Lower lobe of right lung (tissue), 1 donor: ENCODE measurements around the gene OR51M1. TPM values are rescaled to one million over a fixed set of nuclear protein-coding genes. Genes with fewer than 3 reads are reported as not detected.

Source experiments
- total RNA-seq: library from RNA; stranded (reverse); fragmentation: NEBNext Ultra II Directional; extraction: Animal tissue kit (Norgen Biotek cat#: 25700); gene quantifications from one replicate; pipeline ENCODE4 v1.2.1, GENCODE V29; 2021
- donor health status: DM: no; HTN: yes; CAD: no; lungs with severe emphysema.

Gene OR51M1
- total RNA-seq, 1 donor from 2014 or later = not detected

Other genes with a start within 250 kb of the OR51M1 start
- not detected for gene OR52A5, start 245.5 kb upstream of the OR51M1 start, total RNA-seq
- gene OR52A1, start 229.1 kb upstream of the OR51M1 start, total RNA-seq = not detected
- not detected for gene OR51V1, start 183.1 kb upstream of the OR51M1 start, total RNA-seq
- 323 TPM for gene HBB, start 156.7 kb upstream of the OR51M1 start, total RNA-seq
- not detected for gene HBD, start 149.3 kb upstream of the OR51M1 start, total RNA-seq
- not detected for gene HBG1, start 134.0 kb upstream of the OR51M1 start, total RNA-seq
- 0.89 TPM for gene HBG2, start 129.0 kb upstream of the OR51M1 start, total RNA-seq
- gene HBE1, start 113.9 kb upstream of the OR51M1 start, total RNA-seq = not detected
- gene OR51B4, start 81.9 kb upstream of the OR51M1 start, total RNA-seq = not detected
- gene OR51B2, start 59.5 kb upstream of the OR51M1 start, total RNA-seq = not detected
- gene OR51B5, start 40.3 kb upstream of the OR51M1 start, total RNA-seq = not detected
- gene OR51B6, start 32.3 kb upstream of the OR51M1 start, total RNA-seq = not detected
- not detected for gene OR51Q1, start 38.3 kb downstream of the OR51M1 start, total RNA-seq
- gene OR51I1, start 57.7 kb downstream of the OR51M1 start, total RNA-seq = 0.41 TPM
- gene OR51I2, start 65.5 kb downstream of the OR51M1 start, total RNA-seq = not detected
- not detected for gene OR52D1, start 104.9 kb downstream of the OR51M1 start, total RNA-seq
- 0.50 TPM for gene UBQLN3, start 126.1 kb downstream of the OR51M1 start, total RNA-seq
- 1.1 TPM for gene UBQLNL, start 132.9 kb downstream of the OR51M1 start, total RNA-seq
- 0.35 TPM for gene OR52H1, start 164.7 kb downstream of the OR51M1 start, total RNA-seq
- not detected for gene OR52B6, start 197.1 kb downstream of the OR51M1 start, total RNA-seq
- gene TRIM6, start 212.8 kb downstream of the OR51M1 start, total RNA-seq = 3.7 TPM
- 13.7 TPM for gene TRIM34, start 241.2 kb downstream of the OR51M1 start, total RNA-seq